Stimulated activated CD8-positive, alpha-beta memory T cell treated with anti-CD3 and anti-CD28 coated beads, Interleukin-2, amount 100 ng/mL, for 48 hours (primary cell): ENCODE results near the gene NKX1-1.
"Not testable (repeated sequence)": the region's sequence is repeated elsewhere in the genome, so short reads cannot be mapped to it uniquely, and the experiment has no call there.

ENCODE experiments used
- DNase-seq, 2 donors: peaks; one replicate each; pipeline ENCODE4 v3.0.0-alpha.2; 2020; ENCODE audit warnings: low read depth in 2 of 2

NKX1-1 gene

GRCh38 chr4:1406394-1406980 is at the start of gene NKX1-1:
TSS of gene NKX1-1 (minus strand) at chr4:1406442. CDS start at chr4:1406442, 0 bp downstream.
- DNase-seq: no peak

DNA sequence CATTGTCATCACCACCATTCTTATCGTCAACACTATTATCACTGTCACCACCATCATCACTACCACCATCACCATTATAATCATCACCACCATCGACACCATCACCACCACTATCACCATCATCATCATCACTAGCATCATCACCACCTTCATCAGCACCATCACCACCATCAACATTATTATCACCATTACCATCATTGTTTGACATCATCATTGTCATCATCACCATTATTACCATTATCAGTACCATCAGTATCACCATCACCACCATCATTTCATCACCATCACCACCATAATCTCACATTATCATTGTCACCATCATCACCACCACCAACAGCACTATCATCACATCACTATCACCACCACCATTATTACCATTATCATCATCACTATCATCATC is 47.5 kb upstream of the NKX1-1 start:
- DNase-seq: no peak

GRCh38 chr4:1452431-1453051 is 46.3 kb upstream of the NKX1-1 start:
- no peak for DNase-seq

- DNase-seq: no peak
Observed at GRCh38 chr4:1451752-1452122, 45.5 kb upstream of the NKX1-1 start.

- DNase-seq: no peak
Observed at GRCh38 chr4:1451106-1451751, 45.0 kb upstream of the NKX1-1 start.

DNA sequence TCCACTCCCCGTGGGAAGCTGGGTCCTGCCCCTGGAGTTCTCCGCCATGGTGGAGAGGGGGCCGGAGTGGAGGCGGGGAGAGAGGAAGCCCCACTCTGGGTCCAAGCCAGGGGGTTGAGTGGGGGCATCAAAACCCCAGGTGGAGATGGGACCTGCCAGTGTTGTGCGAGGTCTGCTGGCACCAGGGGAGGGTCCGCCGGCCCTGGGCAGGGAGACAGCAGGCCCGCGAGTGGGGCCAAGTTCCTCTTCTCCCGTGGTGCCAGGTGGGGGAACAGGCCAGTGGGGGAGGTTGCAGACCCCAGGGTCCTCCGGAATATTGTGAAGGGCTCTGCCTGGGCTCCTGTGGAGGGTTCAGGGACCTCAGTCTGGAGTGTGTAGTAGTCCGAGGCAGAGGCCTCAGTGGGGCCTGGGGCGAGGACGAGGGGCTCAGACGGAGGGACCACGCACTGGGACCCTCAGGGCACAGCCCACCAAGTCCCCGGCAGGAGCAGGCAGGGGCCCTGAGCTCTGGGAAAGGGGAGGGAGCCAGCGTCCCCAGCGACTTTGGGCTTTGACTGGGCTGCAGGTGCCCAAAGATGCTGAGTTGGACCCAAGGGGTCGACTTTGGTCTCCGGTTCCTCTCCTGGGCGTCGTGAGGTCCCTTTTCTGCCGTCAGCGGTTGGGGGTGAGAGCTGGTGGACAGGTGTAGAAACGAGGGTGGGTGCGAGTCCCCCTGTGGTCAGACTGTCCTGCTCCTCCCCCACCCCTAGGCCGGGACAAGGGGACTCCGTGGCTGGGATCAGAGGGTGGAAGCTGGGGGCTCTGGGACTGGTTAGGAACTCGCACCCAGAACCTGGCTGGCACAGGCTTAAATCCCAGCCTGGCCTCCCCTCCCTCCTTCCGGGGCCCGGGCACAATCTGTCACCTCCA is 43.8 kb upstream of the NKX1-1 start:
- no peak for DNase-seq

- no peak for DNase-seq
Observed at GRCh38 chr4:1449475-1449832, 43.2 kb upstream of the NKX1-1 start.

DNA sequence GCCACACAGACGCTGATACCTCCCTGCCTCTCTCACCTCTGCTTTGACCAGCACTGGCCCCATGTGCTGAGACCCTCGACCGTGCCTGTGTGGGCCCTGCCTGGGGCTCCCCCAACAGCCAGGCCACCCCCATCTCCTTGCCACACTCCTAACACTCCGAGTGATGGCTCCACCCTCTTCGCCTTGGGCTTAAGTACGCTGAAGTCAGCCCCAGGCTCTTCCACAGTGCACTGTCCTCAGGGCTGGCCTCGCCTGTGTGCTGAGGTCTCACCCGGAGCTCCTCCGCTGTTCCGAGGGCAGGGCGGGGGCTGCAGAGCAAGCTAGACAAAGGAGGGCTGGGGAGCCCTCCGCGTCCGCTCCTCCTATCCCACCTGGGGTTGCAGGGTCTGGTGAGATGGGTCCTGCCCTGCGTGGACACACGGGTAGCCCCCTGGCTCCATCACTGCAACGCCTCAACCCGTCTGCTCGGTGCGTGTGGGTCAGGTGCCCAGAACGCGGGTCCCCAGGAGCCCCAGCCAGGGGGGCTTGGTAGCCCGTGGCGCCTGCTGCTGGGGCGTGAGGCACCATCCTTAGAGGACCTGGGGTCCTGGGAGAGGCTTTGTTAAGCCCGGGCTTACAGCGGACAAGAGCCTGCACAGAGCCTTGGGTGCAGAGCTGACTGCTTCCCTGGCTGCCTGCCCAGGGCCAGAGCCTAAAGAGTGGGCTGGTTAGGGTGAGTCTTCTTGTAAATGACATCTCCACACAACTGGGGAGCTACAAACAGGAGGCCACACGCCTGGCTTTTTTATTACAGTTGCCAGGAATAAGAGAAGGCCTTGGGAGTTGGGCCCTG is 42.6 kb upstream of the NKX1-1 start:
- no peak for DNase-seq

DNA sequence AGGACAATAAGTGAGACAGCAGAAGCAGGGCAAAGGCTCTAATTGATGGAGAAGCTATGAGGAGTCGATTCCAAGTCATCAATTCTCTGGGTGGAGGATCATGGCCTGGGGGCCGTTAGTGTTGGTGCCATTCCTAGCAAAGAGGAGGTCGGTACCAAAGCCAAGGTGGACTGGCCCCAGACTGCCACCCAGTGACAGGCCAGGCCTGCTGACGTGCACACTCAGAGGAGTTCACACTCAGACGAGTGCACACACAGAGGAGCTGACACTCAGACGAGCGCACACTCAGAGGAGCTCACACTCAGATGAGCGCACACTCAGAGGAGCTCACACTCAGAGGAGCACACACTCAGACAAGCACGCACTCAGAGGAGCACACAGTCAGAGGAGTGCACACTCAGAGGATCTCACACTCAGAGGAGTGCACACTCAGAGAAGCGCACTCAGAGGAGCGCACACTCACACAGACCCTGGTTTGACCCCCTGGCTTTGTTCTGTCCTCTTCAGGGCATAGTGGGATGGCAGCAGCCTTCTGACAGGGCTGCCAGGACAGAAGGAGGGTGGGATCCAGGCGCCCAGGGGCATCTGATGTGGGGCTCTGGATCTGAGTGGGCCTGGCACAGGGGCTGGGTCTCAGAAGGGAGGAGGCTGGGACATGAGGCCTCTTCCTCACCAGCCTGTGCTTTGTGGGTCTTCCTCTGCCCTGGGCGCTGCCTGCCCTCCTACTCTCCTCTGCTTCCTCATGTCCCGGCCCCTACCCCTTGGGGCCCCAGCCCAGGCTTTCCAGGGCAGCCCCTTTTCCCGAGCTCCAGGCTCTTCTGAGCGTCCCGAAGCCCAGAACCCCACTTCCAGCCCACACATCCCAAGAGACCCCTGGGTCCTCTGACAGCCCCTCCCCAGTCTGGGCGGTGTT is 41.7 kb upstream of the NKX1-1 start:
- no peak for DNase-seq

GRCh38 chr4:1446502-1447386 is 40.5 kb upstream of the NKX1-1 start:
- DNase-seq: no peak

DNA sequence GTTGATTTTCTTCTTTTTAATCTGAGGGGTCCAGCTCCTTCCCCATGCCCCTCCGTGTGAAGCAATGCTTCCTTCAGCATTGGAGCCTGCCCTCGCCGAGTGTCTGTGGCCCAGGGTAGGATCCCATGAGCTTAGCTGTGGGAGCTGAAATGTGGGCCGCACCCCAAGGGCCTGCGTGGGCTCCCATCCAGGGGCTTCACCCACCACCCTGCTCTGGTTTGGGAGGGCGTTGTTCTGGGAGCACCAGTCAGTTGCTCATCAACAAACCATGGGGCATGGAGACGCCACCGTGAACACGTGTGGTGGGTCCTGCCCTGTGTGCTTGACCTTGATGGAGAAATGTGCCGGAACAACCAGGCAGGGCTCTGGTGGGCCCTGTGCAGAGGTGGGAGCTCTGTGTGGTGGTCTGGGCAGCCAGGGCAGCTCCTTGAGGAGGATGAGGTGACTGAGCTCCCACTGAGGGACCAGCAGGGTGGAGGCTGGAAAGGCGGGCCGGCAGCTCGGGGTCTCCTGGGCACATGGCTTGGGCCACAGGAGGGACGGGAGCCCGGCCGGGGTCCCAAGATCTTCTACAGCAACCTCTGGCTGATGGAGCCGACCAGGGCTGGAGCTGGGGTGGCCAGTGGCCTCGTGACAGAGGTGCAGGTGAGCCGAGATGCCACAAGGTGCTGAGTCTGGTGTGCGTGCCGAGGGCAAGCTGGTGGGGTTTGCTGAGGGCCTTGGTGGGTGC is 39.6 kb upstream of the NKX1-1 start:
- DNase-seq: no peak

- DNase-seq: not testable (repeated sequence)
Observed at GRCh38 chr4:1443688-1444172, 37.5 kb upstream of the NKX1-1 start.

DNA sequence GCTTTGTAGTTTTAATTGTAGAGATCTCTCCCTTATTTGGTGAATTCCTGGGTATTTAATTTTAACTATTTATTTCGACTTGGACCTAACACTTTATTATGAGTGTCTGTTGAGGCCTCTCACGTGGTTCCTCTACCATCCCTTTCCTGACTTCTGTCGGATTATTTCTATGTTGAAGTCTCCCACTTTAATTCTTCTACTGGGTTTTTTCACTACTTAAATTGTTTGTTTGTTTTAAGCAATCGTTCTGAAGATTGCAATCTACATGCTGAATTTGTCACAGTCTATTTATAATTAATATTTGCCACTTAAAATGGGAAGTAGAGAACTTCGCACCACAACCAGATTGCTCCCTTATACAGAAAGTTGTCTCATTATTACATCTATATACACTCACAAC is 20.8 kb upstream of the NKX1-1 start:
- no peak for DNase-seq

DNA sequence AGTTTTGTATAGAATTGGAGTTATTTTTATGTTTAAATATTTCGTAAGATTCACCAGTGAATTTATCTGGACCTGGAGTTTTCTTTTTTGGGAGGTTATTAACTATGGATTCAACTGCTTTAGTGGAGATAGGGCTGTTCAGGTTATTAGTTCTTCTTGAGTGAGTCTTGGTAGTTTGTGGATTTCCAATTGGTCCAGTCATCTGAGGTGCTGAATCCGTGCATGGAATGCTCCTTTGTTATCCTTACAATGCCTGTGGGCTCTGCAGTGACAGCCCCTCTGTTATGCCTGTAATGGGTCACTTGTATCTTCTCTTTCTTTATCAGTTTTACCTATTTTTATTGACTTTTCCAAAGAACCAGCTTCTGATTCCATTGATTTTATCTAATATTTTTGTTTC is 15.4 kb upstream of the NKX1-1 start:
- no peak for DNase-seq

GRCh38 chr4:1419708-1420107 is 13.5 kb upstream of the NKX1-1 start:
- DNase-seq: no peak

GRCh38 chr4:1418494-1419285 is 12.4 kb upstream of the NKX1-1 start:
- no peak for DNase-seq

DNA sequence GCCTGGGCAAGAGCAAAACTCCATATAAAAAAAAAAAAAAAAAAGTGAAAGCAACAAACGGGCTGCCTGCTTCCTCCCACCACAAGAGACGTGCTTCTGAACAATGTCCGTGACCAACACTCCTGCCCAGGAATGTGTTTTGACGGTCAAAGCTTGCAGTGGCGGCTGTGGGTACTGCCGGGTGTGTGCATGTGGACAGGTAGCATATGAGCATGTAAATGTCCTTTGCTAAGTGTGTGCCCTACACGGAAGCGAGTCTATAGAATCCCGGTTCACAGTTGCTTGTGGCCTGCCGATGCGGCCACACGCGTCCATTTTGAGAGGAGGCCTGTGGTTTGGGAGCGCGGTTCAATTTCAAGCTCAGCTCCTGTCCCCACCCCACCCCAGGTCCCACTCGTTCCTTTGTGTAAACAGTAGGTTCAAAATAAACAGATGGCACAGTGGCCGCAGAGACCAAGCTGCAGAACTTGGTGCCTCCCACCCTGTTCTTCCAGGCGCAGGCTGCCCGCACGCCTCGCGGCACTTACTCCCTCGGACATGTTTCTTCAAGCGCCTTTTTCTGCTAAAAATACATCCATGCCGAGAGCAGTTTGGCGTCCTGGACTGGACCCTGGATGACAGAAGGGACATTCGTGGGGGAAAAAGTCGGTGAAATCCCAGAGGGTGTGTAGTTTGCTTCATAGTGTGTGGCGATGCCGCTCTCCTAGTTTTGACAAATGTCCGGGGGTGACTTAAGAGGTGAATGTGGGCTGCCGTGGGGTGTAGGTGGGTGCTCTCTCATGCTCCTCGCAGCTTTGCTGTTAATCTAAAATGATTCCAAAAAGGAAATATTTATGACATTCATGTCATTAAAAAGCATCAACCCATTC is 11.5 kb upstream of the NKX1-1 start:
- DNase-seq: no peak
